ENCODE data around the gene OR51M1.
"Not testable (repeated sequence)": the region's sequence is repeated elsewhere in the genome, so short reads cannot be mapped to it uniquely, and the experiment has no call there.

OR51M1 gene, protein sequence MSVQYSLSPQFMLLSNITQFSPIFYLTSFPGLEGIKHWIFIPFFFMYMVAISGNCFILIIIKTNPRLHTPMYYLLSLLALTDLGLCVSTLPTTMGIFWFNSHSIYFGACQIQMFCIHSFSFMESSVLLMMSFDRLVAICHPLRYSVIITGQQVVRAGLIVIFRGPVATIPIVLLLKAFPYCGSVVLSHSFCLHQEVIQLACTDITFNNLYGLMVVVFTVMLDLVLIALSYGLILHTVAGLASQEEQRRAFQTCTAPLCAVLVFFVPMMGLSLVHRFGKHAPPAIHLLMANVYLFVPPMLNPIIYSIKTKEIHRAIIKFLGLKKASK

DNA sequence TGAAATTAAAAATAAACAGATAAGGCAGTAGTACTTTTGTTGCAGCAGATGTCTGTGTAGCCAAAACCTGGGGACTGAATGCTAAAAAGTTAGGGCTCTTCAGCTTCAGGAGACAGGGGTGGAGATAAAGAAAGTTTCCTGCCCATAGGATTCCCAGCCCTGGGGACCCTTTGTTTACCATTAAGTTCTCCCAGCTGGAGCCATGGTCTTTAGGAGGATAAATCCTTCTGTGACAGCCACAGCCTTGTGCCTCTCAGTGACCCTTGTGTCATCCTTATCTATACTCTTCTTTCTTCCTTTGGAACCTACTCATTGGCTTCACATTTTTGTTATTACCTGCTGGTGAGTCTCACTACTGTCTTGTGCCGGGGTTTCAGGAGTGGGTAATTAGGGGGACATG is at the start of gene OR51M1:
Gene OR51M1, plus strand, starts transcription at position 237 of the 400 bp plus-strand sequence. CDS start 5,587 bp downstream, outside the sequence.
- DNase-seq (ENCODE audit: low read depth), result no peak

DNA sequence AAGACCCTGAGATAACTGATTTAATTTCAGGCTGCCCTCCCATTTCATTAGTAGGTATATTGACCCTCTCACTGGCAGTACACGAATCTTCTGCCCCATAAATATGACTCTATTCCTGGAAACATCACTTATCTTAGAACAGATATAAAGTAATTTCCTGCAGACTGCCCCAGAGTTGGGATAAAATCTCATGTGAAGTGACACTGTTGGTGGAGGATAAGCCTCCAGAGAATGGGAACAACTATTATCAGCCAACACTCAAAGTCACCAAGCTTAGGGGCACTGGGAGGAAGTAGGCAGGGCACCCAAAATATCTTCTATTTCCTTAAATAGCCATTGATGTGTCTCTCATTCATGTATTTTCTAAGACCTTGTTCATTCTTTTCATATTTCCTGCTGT is 48.4 kb upstream of the OR51M1 start:
- no peak for DNase-seq (ENCODE audit: low read depth)

DNA sequence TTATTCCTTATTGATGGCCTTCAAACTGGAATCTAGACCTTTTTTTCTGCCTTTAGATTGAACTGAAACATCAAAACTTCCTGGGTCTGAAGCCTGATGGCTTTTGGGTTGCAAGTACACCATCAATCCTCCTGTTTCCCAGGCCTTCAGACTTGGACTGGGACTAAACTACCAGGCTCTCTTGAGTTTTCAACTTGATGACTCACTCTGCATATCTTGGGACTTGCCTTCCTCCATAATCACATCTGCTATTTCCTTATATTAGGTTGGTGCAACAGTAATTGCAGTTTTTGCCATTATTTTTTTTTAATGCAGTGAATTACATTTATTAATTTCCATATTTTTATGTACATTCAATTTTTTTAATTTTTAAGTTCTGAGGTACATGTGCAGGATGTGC is 47.3 kb upstream of the OR51M1 start:
- no peak for DNase-seq (ENCODE audit: low read depth)

DNA sequence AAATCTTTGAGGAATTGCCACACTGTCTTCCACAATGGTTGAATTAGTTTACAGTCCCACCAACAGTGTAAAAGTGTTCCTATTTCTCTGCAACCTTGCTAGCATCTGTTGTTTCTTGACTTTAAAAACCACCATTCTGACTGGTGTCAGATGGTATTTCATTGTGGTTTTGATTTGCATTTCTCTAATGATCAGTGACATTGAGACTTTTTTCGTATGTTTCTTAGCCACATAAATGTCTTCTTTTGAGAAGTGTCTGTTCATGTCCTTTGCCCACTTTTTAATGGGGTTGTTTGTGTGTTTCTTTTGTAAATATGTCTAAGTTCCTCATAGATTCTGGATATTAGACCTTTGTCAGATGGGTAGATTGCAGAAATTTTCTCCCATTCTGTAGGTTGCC is 46.4 kb upstream of the OR51M1 start:
- not testable (repeated sequence) for DNase-seq (ENCODE audit: low read depth)

DNA sequence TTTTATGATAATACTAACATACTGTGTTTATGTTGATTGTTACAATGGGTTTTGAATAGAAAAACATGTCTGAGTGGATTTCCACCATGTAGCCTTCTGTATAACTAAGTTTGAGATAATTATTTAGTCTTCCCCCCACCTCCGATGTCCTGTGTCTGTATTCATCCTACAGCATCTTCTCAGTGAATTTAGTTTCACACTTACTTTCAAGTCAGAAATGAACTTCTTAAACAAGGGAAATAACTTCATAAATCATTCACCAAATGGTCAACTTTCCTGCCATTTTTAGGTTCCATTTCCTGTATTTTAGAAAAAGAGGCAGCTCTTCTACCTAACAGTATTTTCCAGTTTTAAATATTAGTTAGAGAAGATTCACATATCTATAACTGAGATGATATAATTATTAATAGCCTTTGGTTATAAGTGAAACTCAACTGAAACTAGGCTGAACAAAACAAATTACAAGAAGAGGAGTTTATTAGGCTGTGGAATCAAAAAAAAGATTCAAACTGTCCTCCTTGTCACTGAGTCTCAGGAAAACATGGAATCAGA is 43.8 kb upstream of the OR51M1 start:
- DNase-seq (ENCODE audit: low read depth), result no peak

DNA sequence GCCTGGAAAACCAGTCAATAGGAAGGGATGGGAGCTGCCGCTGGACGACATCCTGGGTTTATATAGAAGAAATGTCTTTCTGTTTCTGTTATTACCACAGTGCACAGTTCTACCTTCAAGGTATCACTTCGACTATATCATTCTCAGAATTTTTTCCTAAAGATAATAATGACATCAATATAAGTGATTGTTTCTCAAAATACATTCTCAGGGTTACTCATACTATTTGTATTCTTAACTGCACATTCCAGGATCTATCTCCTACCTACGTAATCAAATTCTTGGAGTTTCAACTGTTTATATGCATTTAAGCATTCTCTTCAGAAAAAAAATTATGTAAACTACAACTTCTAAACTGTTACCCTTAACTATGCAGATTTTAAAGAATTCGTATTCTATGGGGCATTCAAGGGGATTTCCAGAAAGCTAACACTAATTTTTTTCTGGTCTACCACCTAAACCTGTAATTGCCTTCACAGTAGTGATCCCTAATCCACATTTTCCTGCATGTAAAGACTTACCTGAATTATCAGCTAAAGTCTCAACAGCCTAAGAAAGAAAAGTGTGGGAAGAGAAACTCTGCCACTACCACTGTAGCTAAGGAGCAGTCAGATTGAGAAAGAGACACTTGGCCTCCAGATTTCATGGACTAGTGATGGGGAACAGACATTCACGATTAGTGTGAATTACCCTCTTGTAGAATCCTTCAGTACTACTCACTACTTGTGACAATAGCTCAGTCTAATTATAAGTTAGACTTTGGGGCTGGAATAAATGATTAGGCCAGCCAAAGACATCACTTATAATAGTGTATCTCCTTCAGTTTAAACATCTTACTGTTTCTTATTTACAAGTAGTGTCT is 39.9 kb upstream of the OR51M1 start, which contains the start of gene OR51B5:
Gene OR51B5, minus strand, starts transcription at position 51 of the 862 bp plus-strand sequence. Its CDS starts 0 bp downstream, at position 51.
- no peak for DNase-seq (ENCODE audit: low read depth)

DNA sequence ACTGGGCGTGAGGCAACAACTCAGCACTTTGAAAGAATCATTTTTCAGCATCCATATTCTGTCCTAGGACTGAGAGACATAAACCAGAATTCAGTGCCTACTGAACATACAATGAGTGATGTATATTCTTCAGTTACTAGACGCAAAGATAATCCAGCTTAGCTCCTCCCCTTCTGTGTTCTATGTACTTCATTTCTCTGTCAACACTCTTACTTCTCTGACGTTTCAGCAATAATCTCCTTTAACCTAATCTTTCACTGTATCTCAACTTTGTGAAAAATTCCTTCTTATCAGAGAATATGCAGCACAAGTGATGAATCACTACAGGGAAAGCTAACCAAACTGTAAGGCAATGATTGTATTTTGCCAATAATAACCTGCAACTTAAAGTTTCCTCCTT is 37.8 kb upstream of the OR51M1 start:
- no peak for DNase-seq (ENCODE audit: low read depth)

DNA sequence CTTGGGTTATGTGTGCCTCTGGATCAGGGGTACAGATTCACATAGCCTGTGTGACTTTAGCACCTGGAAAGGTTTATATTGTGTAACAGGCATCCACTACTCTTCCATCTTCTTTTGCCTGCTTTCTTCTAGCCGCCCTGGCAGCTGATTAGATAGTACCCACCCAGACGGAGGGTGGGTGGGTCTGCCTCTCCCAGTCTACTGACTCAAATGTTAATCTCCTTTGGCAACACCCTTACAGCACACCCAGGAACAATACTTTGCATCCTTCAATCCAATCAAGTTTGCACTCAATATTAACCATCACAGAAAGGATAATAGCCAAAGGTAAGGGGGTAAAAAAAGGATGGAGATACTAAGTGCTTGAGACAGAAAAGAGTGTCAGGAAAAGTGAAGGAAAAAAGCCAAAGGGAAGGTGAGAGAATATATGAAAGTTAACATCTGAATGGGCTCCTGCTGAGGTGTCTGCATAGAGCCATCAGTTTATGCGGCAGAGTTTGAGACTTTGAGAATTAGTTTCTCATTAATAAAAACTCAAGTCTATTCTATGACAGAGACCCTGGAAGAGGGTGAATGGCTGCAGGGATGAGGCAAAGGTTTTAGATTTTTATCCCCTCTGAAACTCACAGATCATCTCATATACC is 34.9 kb upstream of the OR51M1 start:
- no peak for DNase-seq (ENCODE audit: low read depth)

DNA sequence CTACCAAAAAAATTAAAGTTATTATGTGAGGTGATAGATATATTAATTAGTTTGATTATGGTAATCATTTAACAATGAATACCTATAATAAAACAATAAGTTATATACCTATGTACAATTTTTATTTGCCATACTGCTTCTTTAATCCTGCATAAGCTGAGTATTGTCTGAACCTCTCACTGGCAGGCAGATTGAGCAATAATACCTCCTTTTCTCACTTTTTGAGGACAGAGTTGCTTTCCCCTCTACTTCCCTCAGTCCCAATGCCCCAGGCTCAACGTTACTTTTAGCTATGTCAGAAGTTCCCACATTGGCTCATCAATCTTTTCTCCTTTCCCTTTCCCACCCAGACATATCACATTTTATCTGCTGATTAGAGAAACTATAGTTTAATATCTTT is 34.1 kb upstream of the OR51M1 start:
- DNase-seq (ENCODE audit: low read depth), result no peak

DNA sequence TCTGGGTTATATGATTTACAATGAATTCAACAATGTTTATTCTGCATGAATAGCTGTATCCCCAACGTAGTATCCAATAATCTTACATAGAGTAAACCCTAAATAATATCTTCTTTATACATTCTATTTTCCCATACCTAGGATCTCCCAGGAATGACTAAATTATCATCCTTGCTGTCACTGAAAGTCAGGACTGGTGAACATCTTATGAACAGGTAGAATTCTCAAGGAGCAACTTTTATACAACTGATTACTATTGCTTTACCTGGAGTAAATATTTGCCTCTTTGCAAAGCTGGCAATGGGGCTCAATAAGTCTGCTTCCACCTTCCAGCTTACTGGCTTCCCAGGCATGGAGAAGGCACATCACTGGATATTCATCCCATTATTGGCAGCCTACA is 32.4 kb upstream of the OR51M1 start, which contains the start of gene OR51B6:
Gene OR51B6, plus strand, starts transcription at position 301 of the 400 bp plus-strand sequence. Its CDS starts 0 bp downstream, at position 301.
- no peak for DNase-seq (ENCODE audit: low read depth)

DNA sequence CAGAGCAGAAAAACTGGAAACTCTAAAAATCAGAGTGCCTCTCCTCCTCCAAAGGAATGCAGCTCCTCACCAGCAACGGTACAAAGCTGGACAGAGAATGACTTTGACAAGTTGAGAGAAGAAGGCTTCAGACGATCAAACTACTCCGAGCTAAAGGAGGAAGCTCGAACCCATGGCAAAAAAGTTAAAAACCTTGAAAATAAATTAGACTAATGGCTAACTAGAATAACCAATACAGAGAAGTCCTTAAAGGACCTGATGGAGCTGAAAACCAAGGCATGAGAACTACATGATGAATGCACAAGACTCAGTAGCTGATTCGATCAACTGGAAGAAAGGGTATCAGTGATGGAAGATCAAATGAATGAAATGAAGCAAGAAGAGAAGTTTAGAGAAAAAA is 27.6 kb upstream of the OR51M1 start:
- not testable (repeated sequence) for DNase-seq (ENCODE audit: low read depth)

DNA sequence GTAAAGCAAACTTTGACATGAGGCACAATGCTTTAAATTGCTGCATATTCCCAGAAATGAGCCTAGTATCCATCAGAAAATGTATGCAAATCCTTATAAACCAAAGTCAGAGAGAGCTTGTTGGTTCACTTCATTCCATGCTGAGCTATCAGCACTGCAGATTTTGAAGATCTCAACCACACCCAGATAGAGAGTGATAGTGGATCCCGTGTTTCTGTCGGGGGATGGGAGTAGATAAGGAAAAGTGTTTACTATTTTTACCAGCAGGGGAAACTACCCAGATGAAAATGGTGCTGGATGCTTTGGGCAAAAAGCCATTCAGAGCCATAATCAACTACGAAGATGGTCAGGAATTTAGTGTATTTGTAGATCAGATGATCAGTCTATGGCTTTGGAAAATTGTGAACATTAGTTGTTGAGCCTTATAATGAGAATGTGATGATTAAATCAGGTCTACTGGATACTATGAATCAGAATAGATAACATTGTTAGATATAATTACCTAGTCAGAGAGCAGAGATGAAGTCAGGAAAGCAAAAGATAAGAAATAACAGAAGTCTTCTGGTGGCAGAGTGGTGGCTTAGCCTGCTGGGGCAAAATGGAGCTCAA is 21.5 kb upstream of the OR51M1 start:
- DNase-seq (ENCODE audit: low read depth), result no peak

DNA sequence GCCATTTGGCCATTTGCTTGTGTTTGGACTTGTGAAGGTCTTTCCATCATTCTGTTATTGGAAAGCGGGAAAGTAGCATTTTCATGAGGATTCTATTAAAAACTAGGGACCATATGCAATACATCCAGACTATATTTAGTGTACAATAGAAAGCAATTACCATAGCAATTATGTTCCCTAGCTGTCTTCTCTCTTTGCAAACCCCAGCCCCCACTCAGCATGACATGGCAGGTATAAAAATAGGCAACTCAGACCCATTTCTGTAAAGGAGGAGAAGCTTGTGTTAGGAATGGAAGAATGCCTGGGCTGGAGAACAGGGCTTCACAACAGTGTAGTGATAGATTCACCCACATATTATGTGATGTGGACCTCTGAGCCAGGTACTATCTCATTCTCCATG is 19.9 kb upstream of the OR51M1 start:
- DNase-seq (ENCODE audit: low read depth), result no peak

DNA sequence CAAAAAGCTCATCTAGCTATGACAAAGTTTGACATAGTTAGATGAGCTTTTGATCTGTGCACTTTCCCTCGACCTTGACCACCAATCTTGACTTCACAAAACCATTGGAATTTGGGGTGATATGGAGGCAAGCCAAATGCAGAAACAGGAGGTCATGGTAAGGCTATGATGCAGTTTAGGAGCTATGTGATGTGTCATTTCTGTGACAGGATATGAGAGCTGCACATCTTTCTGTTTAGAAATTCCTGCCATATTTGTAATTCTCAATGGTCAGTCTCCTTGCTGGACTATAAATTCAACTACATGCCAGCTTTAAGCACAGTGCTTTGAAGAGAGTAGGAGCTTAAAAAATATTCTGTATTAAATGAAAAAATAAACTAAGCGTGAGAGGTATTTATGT is 19.4 kb upstream of the OR51M1 start:
- DNase-seq (ENCODE audit: low read depth), result no peak

DNA sequence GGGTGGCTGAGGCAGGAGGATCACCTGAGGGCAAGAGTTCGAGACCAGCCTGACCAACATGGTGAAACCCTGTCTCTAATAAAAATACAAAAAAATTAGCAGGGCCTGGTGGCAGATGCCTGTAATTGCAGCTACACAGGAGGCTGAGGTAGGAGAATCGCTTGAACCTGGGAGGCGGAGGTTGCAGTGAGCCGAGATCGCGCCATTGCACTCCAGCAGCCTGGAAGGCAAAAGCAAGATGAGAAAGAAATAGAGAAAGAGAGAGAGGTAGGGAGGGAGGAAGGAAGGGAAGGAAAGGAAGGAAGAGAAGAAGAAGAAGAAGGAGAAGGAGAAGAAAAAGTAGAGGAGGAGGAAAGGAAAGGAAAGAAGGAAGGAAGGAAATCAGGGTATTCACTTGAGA is 17.2 kb upstream of the OR51M1 start:
- DNase-seq (ENCODE audit: low read depth), result not testable (repeated sequence)

DNA sequence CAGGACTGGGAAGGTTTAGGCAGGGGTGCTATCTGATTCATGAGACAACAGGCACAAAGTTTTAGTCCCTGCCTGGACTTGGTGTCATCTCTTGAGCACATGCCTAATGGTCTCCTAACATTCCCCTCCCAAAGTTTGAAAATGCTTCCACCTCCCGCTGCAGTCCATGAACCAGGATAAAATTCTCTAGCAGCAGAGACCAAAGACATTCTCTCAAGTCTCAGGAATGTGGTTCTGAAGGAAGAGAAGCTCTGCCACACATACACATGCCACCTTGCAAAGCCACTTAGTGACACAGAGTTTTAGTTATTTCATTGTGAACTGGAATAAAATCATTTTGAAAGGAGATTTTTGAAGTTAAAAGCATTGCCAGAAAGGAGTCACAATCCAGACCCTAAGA is 16.8 kb upstream of the OR51M1 start:
- no peak for DNase-seq (ENCODE audit: low read depth)

DNA sequence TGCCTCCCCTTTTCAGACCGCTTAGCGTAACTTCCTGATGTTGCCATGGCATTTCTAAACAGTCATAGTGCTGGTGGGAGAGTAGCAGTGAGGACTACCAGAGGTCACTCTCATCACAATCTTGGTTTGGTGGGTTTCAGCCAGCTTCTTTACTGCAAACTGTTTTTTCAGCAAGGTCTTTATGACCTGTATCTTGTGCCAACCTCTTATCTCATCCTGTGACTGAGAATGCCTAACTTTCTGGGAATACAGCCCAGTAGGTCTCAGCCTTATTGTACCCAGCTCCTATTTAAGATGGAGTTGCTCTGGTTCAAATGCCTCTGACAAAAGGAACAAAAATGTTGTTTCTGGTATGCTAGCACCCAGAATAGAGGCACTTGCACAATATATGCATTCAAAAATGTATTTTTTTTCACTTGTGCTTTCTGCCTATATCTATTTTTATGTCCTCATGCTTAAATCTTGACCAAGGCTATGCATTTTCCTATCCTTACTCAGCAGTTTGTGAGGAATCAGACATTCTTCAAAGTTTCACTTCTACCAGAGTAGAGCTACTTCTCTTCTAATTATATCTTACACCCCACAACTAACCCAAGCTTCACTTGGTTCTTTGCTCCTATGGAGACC is 16.1 kb upstream of the OR51M1 start:
- no peak for DNase-seq (ENCODE audit: low read depth)

DNA sequence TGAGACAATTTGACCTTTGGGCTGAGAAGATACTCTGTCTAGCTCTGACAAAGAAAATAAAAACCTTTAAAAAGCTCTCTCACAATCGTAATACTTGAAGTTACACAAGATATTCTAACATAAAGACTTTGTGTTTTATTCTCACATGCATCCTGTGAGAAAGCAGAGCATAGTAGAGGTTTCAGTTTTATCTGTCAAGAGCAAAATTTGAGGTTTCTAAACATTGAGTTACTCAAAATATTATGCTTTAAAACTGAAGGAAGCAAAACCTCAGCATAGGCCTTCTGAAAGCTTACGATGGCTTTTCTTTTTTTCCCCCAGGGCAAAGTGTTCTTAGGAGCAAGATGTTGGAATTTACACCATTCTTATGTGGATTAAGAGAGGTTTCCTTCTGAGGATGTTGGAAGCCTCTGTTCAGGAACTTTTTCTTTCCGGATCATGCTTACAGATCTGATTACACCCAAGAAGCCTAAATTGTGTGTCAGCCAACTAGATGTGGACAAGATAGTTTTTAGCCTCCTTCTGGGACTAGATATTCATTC is 15.0 kb upstream of the OR51M1 start:
- no peak for DNase-seq (ENCODE audit: low read depth)

DNA sequence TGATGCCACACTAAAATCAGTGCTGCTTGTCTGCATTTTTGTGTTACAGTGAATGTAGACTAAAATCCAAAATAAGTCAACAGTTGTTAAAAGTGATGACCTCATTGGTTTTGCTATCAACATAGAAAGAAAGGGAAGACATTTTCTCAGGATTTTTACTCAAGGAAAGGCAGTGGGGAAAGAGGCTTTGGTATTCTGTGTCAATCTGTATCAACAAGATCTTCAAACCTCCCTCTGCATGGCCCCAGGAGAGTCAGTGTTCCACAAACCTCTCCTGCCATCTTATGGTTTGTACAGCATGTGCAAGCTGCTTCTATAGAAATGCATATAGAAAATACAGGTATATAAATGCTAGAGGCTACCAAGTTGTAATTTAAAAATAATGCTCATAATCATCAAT is 13.8 kb upstream of the OR51M1 start:
- DNase-seq (ENCODE audit: low read depth), result no peak

DNA sequence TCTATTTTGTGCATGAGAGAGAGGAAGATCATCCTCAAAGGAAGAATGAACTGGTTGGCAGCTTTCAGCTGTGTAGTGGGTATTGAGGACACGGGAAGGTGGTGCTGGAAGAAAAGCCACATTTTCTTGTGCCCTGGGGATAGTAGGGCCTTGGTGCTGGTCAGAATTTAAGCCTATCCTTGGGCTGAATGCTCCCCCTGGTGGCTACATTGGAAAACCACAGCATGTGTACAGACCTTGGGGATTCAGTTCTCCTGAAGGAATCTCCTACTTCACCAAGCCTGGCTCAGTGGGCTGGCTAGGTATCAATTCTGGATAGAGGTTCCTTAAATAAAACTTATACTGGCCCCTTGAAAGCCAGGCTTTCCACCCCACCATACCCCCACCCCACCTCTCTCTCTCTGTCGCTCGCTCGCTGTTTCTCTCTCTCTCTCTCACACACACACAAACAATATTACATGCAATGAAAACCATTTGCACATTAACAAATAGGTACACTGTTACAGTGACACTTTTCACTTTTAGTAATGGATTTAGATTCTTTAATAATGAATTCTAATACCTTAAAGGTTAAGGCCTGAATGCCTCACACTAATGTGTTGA is 2.8 kb upstream of the OR51M1 start:
- no peak for DNase-seq (ENCODE audit: low read depth)

DNA sequence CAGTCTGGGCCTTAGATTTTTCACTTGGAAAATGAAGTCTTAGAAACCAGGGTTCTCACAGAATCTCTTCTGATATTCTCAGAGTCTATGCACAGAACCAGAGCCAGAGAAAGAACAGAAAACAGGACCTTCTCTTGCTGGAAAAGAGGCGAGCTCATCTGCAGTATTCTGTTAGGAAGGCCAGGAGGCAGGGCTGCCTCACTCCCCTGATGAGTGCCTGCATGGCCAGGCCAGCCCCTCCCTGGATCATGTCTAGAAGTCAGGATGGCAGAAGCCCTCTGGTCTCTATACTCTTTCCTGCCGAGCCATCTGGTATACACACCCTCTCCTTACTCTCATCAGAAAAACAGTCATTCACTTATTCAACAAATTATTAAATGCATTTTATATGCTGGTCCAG is 723 bp downstream of the OR51M1 start:
- DNase-seq (ENCODE audit: low read depth), result no peak
